Measurements from ENCODE around the gene ZIC5. TPM values are rescaled to one million over a fixed set of nuclear protein-coding genes. Genes with fewer than 3 reads are reported as not detected.

The ZIC5 gene
- polyA plus RNA-seq, 1 donor from 2014 or later = not detected

- H3K27ac Mint-ChIP-seq = peak overlapping the region in 2 of 3 donors; percentile 67 to 87
- H3K36me3 Mint-ChIP-seq = peaks cover 2% of the 10 kb centered on the region
- H3K4me3 Mint-ChIP-seq = peak overlapping the region in 1 of 4 donors; percentile 16
- H3K9me3 Mint-ChIP-seq = peaks cover 0 to 4% (median 0%) of the 10 kb centered on the region in 3 donors
- H3K27me3 Mint-ChIP-seq = peaks cover 50% of the 10 kb centered on the region
- peaks cover 7 to 10% (median 8%) of the 10 kb centered on the region in 3 donors for H3K4me1 Mint-ChIP-seq
Observed at GRCh38 chr13:99966064-99966805, 5.3 kb downstream of the ZIC5 start.

DNA sequence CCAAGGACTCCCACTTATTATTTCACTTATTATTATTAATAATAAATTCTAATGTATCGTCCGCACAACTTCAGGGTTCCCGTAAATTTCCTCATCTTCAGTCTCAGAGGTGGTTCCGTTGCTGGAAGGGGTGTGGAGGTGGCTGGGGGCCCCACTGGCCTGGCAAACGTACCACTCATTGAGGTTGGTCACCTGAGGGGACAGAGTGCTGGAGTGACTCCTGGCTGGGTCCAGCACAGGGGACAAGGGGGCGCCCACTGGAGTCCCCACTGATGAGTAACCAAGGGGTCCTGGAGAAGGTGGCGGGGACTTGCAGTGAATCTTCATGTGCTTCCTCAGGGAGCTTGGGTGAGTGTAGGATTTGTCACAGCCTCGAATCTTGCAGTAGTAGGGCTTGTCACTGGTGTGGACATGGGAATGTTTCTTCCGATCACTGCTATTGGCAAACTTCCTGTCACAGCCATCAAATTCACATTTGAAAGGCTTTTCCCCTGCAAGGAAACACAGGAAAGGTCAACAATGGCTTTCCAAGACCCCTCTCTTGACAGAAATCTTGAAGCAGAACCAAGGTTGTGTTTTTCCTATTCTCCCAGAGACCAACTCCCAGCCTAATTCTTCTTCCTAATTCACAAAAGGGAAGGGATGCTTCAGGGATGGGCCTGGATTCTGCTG, 6.1 kb downstream of the ZIC5 start:
- Mint-ChIP-seq H3K9me3 (peaks cover 0 to 4% (median 0%) of the 10 kb centered on the region in 3 donors), H3K4me1 (peaks cover 7 to 10% (median 8%) of the 10 kb centered on the region in 3 donors), H3K27ac (peak overlapping the region in 1 of 3 donors; percentile 67), H3K36me3 (peaks cover 2% of the 10 kb centered on the region), H3K4me3 (peak overlapping the region in 1 of 4 donors; percentile 16), H3K27me3 (peaks cover 56% of the 10 kb centered on the region)

- no peak overlapping the region for H3K4me3 Mint-ChIP-seq
- H3K36me3 Mint-ChIP-seq = peaks cover 2% of the 10 kb centered on the region
- H3K9me3 Mint-ChIP-seq = peaks cover 0 to 2% (median 2%) of the 10 kb centered on the region in 3 donors
- H3K4me1 Mint-ChIP-seq = peaks cover 0 to 13% (median 7%) of the 10 kb centered on the region in 3 donors
- peaks cover 58% of the 10 kb centered on the region for H3K27me3 Mint-ChIP-seq
- peak overlapping the region in 1 of 3 donors; percentile 45 for H3K27ac Mint-ChIP-seq
Observed at GRCh38 chr13:99963816-99964339, 7.7 kb downstream of the ZIC5 start.

DNA sequence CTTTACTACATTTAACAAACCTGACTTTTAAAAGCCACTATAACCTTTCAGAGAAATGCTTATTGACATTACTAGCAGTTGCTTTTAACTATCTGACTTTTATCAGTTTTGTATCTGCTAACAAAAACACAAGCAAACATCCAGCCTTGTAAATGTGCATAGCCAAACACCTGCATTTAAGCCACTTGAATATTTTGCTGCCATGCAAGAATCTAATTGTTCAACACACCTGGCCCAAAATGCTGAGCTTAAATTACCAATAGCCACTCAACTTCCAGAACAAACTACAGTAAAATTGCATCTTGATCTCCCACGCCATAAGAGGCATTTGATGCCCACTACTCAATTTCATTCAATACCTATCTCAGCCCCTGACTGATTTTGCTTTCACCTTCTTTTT, 9.3 kb downstream of the ZIC5 start:
- Mint-ChIP-seq H3K36me3 (no peaks in the 10 kb centered on the region), H3K27me3 (peaks cover 66% of the 10 kb centered on the region), H3K9me3 (peaks cover 0 to 4% (median 0%) of the 10 kb centered on the region in 3 donors), H3K4me1 (peaks cover 0 to 14% (median 3%) of the 10 kb centered on the region in 3 donors), H3K27ac (no peak overlapping the region), H3K4me3 (no peak overlapping the region)

GRCh38 chr13:99961636-99962035, 9.9 kb downstream of the ZIC5 start:
- H3K27me3 Mint-ChIP-seq = peaks cover 66% of the 10 kb centered on the region
- H3K36me3 Mint-ChIP-seq = no peaks in the 10 kb centered on the region
- H3K4me1 Mint-ChIP-seq = peaks cover 0 to 13% (median 3%) of the 10 kb centered on the region in 3 donors
- H3K4me3 Mint-ChIP-seq = no peak overlapping the region
- peaks cover 0 to 4% (median 0%) of the 10 kb centered on the region in 3 donors for H3K9me3 Mint-ChIP-seq
- peak overlapping the region in 1 of 3 donors; percentile 2 for H3K27ac Mint-ChIP-seq

DNA sequence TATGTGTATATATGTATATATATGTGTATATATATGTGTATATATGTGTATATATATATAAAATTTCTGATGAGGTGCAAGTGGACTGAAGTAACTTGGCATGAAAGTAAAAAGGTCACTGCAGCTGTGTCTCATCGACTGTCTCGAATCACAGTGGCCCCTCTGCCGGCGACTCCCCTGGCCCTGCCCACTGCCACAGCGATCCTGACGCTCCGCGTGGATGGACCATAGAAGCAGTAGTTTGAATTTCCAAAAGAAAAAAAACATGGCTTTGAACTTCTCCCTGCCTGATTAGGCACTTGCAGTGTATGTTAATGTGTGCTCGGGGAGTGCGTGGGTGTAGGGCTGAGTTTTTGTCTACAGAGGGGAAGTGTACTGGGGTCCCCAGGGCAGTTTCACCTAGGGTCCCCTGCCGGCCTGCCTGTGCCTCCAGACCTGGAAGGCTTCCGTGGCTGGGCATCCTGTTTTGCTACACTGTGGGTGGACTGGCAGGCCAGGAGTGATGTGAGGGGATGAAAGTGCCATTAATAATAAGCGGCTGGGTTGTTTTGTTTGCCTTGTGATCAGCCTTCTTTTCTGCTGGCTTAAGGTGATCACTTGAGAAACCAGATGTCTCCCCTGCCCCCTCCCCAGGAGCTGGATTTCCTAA, 10.8 kb downstream of the ZIC5 start:
- Mint-ChIP-seq H3K27me3 (peaks cover 66% of the 10 kb centered on the region), H3K9me3 (peaks cover 0 to 4% (median 0%) of the 10 kb centered on the region in 3 donors), H3K4me3 (no peak overlapping the region), H3K4me1 (peaks cover 0 to 10% (median 5%) of the 10 kb centered on the region in 3 donors), H3K36me3 (no peaks in the 10 kb centered on the region), H3K27ac (peak overlapping the region; percentile 2 to 64 (median 27))

- peaks cover 0 to 4% (median 0%) of the 10 kb centered on the region in 3 donors for H3K9me3 Mint-ChIP-seq
- H3K36me3 Mint-ChIP-seq = no peaks in the 10 kb centered on the region
- peaks cover 0 to 10% (median 5%) of the 10 kb centered on the region in 3 donors for H3K4me1 Mint-ChIP-seq
- peak overlapping the region; percentile 84 to 91 (median 89) for H3K27ac Mint-ChIP-seq
- H3K27me3 Mint-ChIP-seq = peaks cover 70% of the 10 kb centered on the region
- H3K4me3 Mint-ChIP-seq = peak overlapping the region in 3 of 4 donors; percentile 16 to 70 (median 65)
Observed at GRCh38 chr13:99959540-99960230, 11.9 kb downstream of the ZIC5 start.

GRCh38 chr13:99959127-99959539, 12.4 kb downstream of the ZIC5 start:
- Mint-ChIP-seq H3K27ac (peak overlapping the region in 2 of 3 donors; percentile 43 to 89), H3K4me3 (peak overlapping the region in 2 of 4 donors; percentile 35 to 59), H3K36me3 (no peaks in the 10 kb centered on the region), H3K9me3 (peaks cover 0 to 4% (median 0%) of the 10 kb centered on the region in 3 donors), H3K27me3 (peaks cover 74% of the 10 kb centered on the region), H3K4me1 (peaks cover 0 to 10% (median 5%) of the 10 kb centered on the region in 3 donors)

- H3K9me3 Mint-ChIP-seq = peaks cover 0 to 4% (median 0%) of the 10 kb centered on the region in 3 donors
- H3K36me3 Mint-ChIP-seq = no peaks in the 10 kb centered on the region
- H3K27me3 Mint-ChIP-seq = peaks cover 77% of the 10 kb centered on the region
- H3K4me3 Mint-ChIP-seq = peak overlapping the region in 2 of 4 donors; percentile 41 to 70
- H3K4me1 Mint-ChIP-seq = peaks cover 0 to 10% (median 5%) of the 10 kb centered on the region in 3 donors
- H3K27ac Mint-ChIP-seq = peak overlapping the region; percentile 39 to 89 (median 43)
Observed at GRCh38 chr13:99958406-99959126, 13.0 kb downstream of the ZIC5 start.

GRCh38 chr13:99956473-99957349, 14.9 kb downstream of the ZIC5 start:
- Mint-ChIP-seq H3K27me3 (peaks cover 72% of the 10 kb centered on the region), H3K4me1 (peaks cover 0 to 10% (median 5%) of the 10 kb centered on the region in 3 donors), H3K4me3 (peak overlapping the region; percentile 5 to 83 (median 42)), H3K27ac (peak overlapping the region; percentile 35 to 88 (median 53)), H3K36me3 (no peaks in the 10 kb centered on the region), H3K9me3 (peaks cover 0 to 4% (median 0%) of the 10 kb centered on the region in 3 donors)

DNA sequence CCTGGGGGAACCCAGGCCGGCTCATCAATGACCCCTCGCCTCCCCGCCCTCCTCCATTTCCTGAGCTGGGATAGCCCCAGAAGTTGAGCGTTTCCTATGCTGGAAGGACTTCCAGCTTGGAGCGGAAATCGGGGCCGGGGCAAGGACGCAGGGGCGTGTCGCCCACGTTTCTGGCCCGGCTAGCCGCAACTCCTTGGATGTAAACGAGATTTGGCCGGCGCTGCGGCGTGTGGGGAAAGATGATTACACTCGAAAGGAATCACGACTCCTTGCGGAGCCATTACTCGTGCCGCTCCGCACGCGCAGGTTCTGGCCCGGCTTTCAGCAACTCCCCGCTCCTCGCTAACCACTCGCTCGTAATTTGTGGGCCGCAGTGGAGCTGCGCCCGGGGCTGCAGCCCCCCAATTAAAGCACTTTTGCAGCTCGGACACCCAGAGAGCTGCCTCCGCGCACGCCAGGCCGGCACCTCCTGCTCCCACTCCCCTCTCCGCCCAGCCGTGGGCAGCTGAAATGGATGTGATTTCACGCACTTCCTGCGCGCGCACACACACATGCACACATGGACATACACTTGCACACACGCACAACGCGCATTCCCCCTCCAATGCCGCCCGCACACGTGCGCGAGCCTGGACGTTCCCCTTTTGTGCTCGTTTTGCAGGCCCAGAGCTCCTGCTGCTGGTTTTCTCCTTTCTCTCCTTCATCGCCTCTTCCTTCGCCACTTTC, 15.7 kb downstream of the ZIC5 start:
- H3K4me1 Mint-ChIP-seq = peaks cover 0 to 10% (median 5%) of the 10 kb centered on the region in 3 donors
- peak overlapping the region; percentile 35 to 88 (median 53) for H3K27ac Mint-ChIP-seq
- H3K27me3 Mint-ChIP-seq = peaks cover 68% of the 10 kb centered on the region
- H3K9me3 Mint-ChIP-seq = peaks cover 0 to 4% (median 0%) of the 10 kb centered on the region in 3 donors
- H3K36me3 Mint-ChIP-seq = no peaks in the 10 kb centered on the region
- H3K4me3 Mint-ChIP-seq = peak overlapping the region in 2 of 4 donors; percentile 60 to 83

GRCh38 chr13:99955107-99955746, 16.3 kb downstream of the ZIC5 start:
- peaks cover 0 to 4% (median 0%) of the 10 kb centered on the region in 3 donors for H3K9me3 Mint-ChIP-seq
- peaks cover 68% of the 10 kb centered on the region for H3K27me3 Mint-ChIP-seq
- no peaks in the 10 kb centered on the region for H3K36me3 Mint-ChIP-seq
- H3K4me1 Mint-ChIP-seq = peaks cover 0 to 10% (median 5%) of the 10 kb centered on the region in 3 donors
- H3K4me3 Mint-ChIP-seq = peak overlapping the region in 1 of 4 donors; percentile 1
- H3K27ac Mint-ChIP-seq = peak overlapping the region in 1 of 3 donors; percentile 74

Data from IgD-negative memory B cell (primary cell).